IMR-90 (cell line): ENCODE measurements around the gene FAM89B. TPM values are rescaled to one million over a fixed set of nuclear protein-coding genes. Genes with fewer than 3 reads are reported as not detected.

Experiments used
- ATAC-seq: fragments of 200-7000 bp; cut with Tn5 transposase; 2 replicates; pipeline ENCODE4 v1.9.1; 2020; ENCODE audit warnings: low read depth, mild to moderate bottlenecking, moderate library complexity
- BruUV-seq: library from RNA; stranded (reverse); fragments of 400-500 nt; replicated peaks from 2 replicates; lab custom pipeline; 2021; lab: Mats Ljungman, UMichigan
- CTCF ChIA-PET: fragments of 300-600 bp; formaldehyde crosslinking; extraction: SDS; loops from one replicate; lab custom pipeline; 2021; ENCODE audit warnings: antibody characterized with exemption; lab: Yijun Ruan, JAX
- POLR2A ChIA-PET: fragments of 300-600 bp; sonication (Branson Sonifier 250); formaldehyde crosslinking; loops from one replicate; lab custom pipeline; 2022; ENCODE audit warnings: antibody characterized with exemption; ENCODE audit not compliant: unreplicated experiment; lab: Charles Lee
- DNase-seq: peaks from one replicate; pipeline ENCODE4 v3.0.0; 2013
- H2AFZ ChIP-seq: replicated peaks from 2 replicates; pipeline ENCODE3; 2013; ENCODE audit warnings: low read length, mild to moderate bottlenecking; ENCODE audit not compliant: poor library complexity
- H2AK5ac ChIP-seq: 2 replicates; pipeline ENCODE4 v1.6.1; 2013; ENCODE audit warnings: low read depth, low read length, inconsistent platforms
- H2AK9ac ChIP-seq: replicated peaks from 2 replicates; pipeline ENCODE3; 2013; ENCODE audit warnings: mild to moderate bottlenecking, low read depth, low read length, moderate library complexity; ENCODE audit not compliant: poor library complexity
- H2BK120ac ChIP-seq: 2 replicates; pipeline ENCODE4 v1.6.1; 2013; ENCODE audit warnings: low read depth, low read length, inconsistent platforms
- H2BK15ac ChIP-seq: 3 replicates; pipeline ENCODE4 v1.6.1; 2013; ENCODE audit warnings: low read depth, low read length, inconsistent platforms
- H2BK20ac ChIP-seq: 2 replicates; pipeline ENCODE4 v1.6.1; 2013; ENCODE audit warnings: low read depth, mild to moderate bottlenecking, inconsistent platforms, low read length, moderate library complexity
- H2BK5ac ChIP-seq: 2 replicates; pipeline ENCODE4 v1.6.1; 2013; ENCODE audit warnings: mild to moderate bottlenecking, low read depth, low read length, inconsistent platforms; ENCODE audit not compliant: poor library complexity, severe bottlenecking
- H3K14ac ChIP-seq: replicated peaks from 2 replicates; pipeline ENCODE4 v1.6.1; 2013; ENCODE audit warnings: low read depth, low read length, inconsistent platforms
- H3K18ac ChIP-seq: 2 replicates; pipeline ENCODE4 v1.6.1; 2013; ENCODE audit warnings: low read depth, low read length, control low read depth
- H3K23ac ChIP-seq: 2 replicates; pipeline ENCODE4 v1.6.1; 2013; ENCODE audit warnings: low read depth, low read length, inconsistent platforms
- H3K27ac ChIP-seq: 2 replicates; pipeline ENCODE4 v1.5.1; 2013; ENCODE audit warnings: mild to moderate bottlenecking, control low read depth, low read length; ENCODE audit not compliant: insufficient read depth
- H3K27me3 ChIP-seq: 2 replicates; pipeline ENCODE4 v1.6.1; 2013; ENCODE audit warnings: low read length; ENCODE audit not compliant: control insufficient read depth, insufficient read depth
- H3K36me3 ChIP-seq: 2 replicates; pipeline ENCODE4 v1.6.1; 2013; ENCODE audit warnings: low read length, mixed read lengths; ENCODE audit not compliant: control insufficient read depth, insufficient read depth
- H3K4ac ChIP-seq: 2 replicates; pipeline ENCODE4 v1.6.1; 2013; ENCODE audit warnings: low read depth, low read length, inconsistent platforms
- H3K4me1 ChIP-seq: 2 replicates; pipeline ENCODE4 v1.6.1; 2013; ENCODE audit warnings: low read length, mixed read lengths; ENCODE audit not compliant: control insufficient read depth, insufficient read depth
- H3K4me2 ChIP-seq: 2 replicates; pipeline ENCODE4 v1.6.1; 2013; ENCODE audit warnings: low read depth, mild to moderate bottlenecking, control low read depth, low read length, moderate library complexity
- H3K4me3 ChIP-seq: 2 replicates; pipeline ENCODE4 v1.5.1; 2013; ENCODE audit warnings: low read depth, mild to moderate bottlenecking, control low read depth, low read length, moderate library complexity; ENCODE audit not compliant: insufficient read depth
- H3K56ac ChIP-seq: 2 replicates; pipeline ENCODE4 v1.6.1; 2013; ENCODE audit warnings: low read length, inconsistent platforms; ENCODE audit not compliant: insufficient read depth; ENCODE audit errors: extremely low read depth
- H3K79me1 ChIP-seq, 2 experiments: 2 replicates each; pipeline ENCODE4 v1.6.1; 2013; ENCODE audit warnings: low read length in 2 of 2, inconsistent platforms in 1 of 2, low read depth in 1 of 2
- H3K9ac ChIP-seq: 2 replicates; pipeline ENCODE4 v1.6.1; 2013; ENCODE audit warnings: low read depth, low read length, control low read depth
- H3K9me1 ChIP-seq: 2 replicates; pipeline ENCODE4 v1.6.1; 2013; ENCODE audit warnings: low read length, inconsistent platforms; ENCODE audit not compliant: insufficient read depth
- H3K9me3 ChIP-seq: 2 replicates; pipeline ENCODE4 v1.6.1; 2013; ENCODE audit warnings: low read length; ENCODE audit not compliant: control insufficient read depth, insufficient read depth
- H4K20me1 ChIP-seq: 2 replicates; pipeline ENCODE4 v1.6.1; 2013; ENCODE audit warnings: low read length, inconsistent platforms; ENCODE audit not compliant: insufficient read depth
- H4K5ac ChIP-seq: 2 replicates; pipeline ENCODE4 v1.6.1; 2013; ENCODE audit warnings: mild to moderate bottlenecking, low read depth, low read length, control low read depth
- H4K8ac ChIP-seq, 2 experiments: 2 replicates each; pipeline ENCODE4 v1.6.1; 2013; ENCODE audit warnings: low read depth in 2 of 2, low read length in 2 of 2, control low read depth in 1 of 2, inconsistent platforms in 1 of 2
- H4K91ac ChIP-seq: 2 replicates; pipeline ENCODE4 v1.6.1; 2013; ENCODE audit warnings: low read depth, low read length, inconsistent platforms; ENCODE audit not compliant: insufficient read depth
- BHLHE40 ChIP-seq: fragments of 150-350 bp; IDR thresholded peaks from 2 replicates; pipeline ENCODE4 v1.6.1; 2016; ENCODE audit warnings: mild to moderate bottlenecking, low read depth, low read length
- CEBPB ChIP-seq: IDR thresholded peaks from 2 replicates; pipeline ENCODE4 v1.6.1; 2012; ENCODE audit warnings: low read depth, low read length, improper control_type of control experiment
- CHD1 ChIP-seq: IDR thresholded peaks from 2 replicates; pipeline ENCODE4 v1.6.1; 2012; ENCODE audit warnings: low read depth, low read length, improper control_type of control experiment
- CTCF ChIP-seq: conservative IDR thresholded peaks from 2 replicates; pipeline ENCODE4 v1.5.1; 2012; ENCODE audit warnings: mild to moderate bottlenecking, low read depth, low read length, improper control_type of control experiment
- FOS ChIP-seq: fragments of 150-350 bp; IDR thresholded peaks from 2 replicates; pipeline ENCODE4 v1.6.1; 2016; ENCODE audit warnings: low read depth, low read length
- MAFK ChIP-seq: IDR thresholded peaks from 2 replicates; pipeline ENCODE4 v1.6.1; 2012; ENCODE audit warnings: low read depth, low read length, improper control_type of control experiment
- MAZ ChIP-seq: IDR thresholded peaks from 2 replicates; pipeline ENCODE4 v1.6.1; 2012; ENCODE audit warnings: low read depth, mild to moderate bottlenecking, low read length, improper control_type of control experiment, moderate library complexity, borderline replicate concordance
- MXI1 ChIP-seq: IDR thresholded peaks from 2 replicates; pipeline ENCODE4 v1.6.1; 2012; ENCODE audit warnings: low read depth, mild to moderate bottlenecking, low read length, moderate library complexity, borderline replicate concordance
- NFE2L2 ChIP-seq: fragments of 150-350 bp; IDR thresholded peaks from 2 replicates; pipeline ENCODE4 v1.6.1; 2016; ENCODE audit warnings: low read depth, mild to moderate bottlenecking, low read length
- POLR2A ChIP-seq: IDR thresholded peaks from 2 replicates; pipeline ENCODE4 v1.6.1; 2012; ENCODE audit warnings: mild to moderate bottlenecking, low read depth, low read length
- RAD21 ChIP-seq: IDR thresholded peaks from 2 replicates; pipeline ENCODE4 v1.6.1; 2012; ENCODE audit warnings: low read length, improper control_type of control experiment
- RCOR1 ChIP-seq: IDR thresholded peaks from 2 replicates; pipeline ENCODE4 v1.6.1; 2012; ENCODE audit warnings: mild to moderate bottlenecking, low read length, improper control_type of control experiment; ENCODE audit not compliant: insufficient replicate concordance
- RFX5 ChIP-seq: IDR thresholded peaks from 2 replicates; pipeline ENCODE4 v1.8.0; 2012; ENCODE audit warnings: low read depth, mild to moderate bottlenecking, low read length, moderate library complexity
- SMC3 ChIP-seq: fragments of 150-350 bp; IDR thresholded peaks from 2 replicates; pipeline ENCODE4 v1.6.1; 2016; ENCODE audit warnings: low read depth, mild to moderate bottlenecking, antibody characterized with exemption, low read length, moderate library complexity
- WGBS, 2 experiments: methylation state at CpG; one replicate each; pipeline versions ENCODE4 v1.1.5 to v1.1.7; 2013; ENCODE audit warnings: missing lambda C conversion rate in 2 of 2; ENCODE audit not compliant: insufficient read length in 1 of 2; ENCODE audit errors: extremely low coverage in 2 of 2; 5-methylcytosine and 5-hydroxymethylcytosine counted together
- dilution Hi-C: fragments of 300-500 bp; cut with HindIII; formaldehyde crosslinking; loops from one replicate; pipeline ENCODE4 v1.14.3; 2018; ENCODE audit warnings: low sequenced_read_pairs; ENCODE audit not compliant: unreplicated experiment
- in situ Hi-C: fragments of 300-500 bp; cut with MboI; formaldehyde crosslinking; loops from 3 replicates; pipeline ENCODE4 v1.14.3; 2019; ENCODE audit warnings: low sequenced_read_pairs, inconsistent platforms, mixed read lengths
- intact Hi-C: fragments of 100-400 bp; cut with micrococcal nuclease; formaldehyde crosslinking; loops from 2 replicates; pipeline ENCODE4 v1.10.0; 2022
- polyA plus RNA-seq, 3 experiments: library from polyadenylated mRNA; depleted of rRNA; stranded (reverse); fragments of >200 nt; gene quantifications; 2 replicates each; pipeline ENCODE4 v1.2.3, GENCODE V29; 2012; ENCODE audit warnings: low replicate concordance in 1 of 3
- total RNA-seq: library from RNA; depleted of rRNA; stranded (reverse); fragments of >200 nt; gene quantifications from 2 replicates; pipeline ENCODE4 v1.2.3, GENCODE V29; 2012
- TF ChIP-seq, protein P1 (sequence below): fragments of 150-350 bp; IDR thresholded peaks from 2 replicates; pipeline ENCODE4 v1.6.1; 2017; ENCODE audit warnings: mild to moderate bottlenecking, antibody characterized with exemption, low read length, low read depth

FAM89B gene
- total and polyA plus RNA-seq, 2 of the 4 experiments (the other 2 are of a cell fraction) = 12.0 to 65.5 TPM

- peak overlapping the region; percentile 30; the same call in 1 of the 2 replicates for H4K5ac ChIP-seq
- peaks cover 12% of the 10 kb centered on the region for H3K4me1 ChIP-seq
- peak overlapping the region; percentile 34 for H3K27ac ChIP-seq
- peak overlapping the region; percentile 79; the same call in 1 of the 2 replicates for H3K18ac ChIP-seq
- no peak; the same call in 1 of the 2 replicates for ATAC-seq
- intact Hi-C loops = no loop called here
- peak overlapping the region; percentile 24; the same call in 1 of the 2 replicates for H3K23ac ChIP-seq
- ChIA-PET CTCF (interaction anchor here (1.0 kb wide), 1 partner anchor 16 kb away, joined by 3 read pairs; no protein-coding TSS in a partner anchor), POLR2A (interaction anchor here (0.5 to 1.8 kb wide), 2 partner anchors 16 to 25 kb away, joined by 3 to 7 read pairs; partner anchors contain the start of gene MALAT1)
- H3K9me1 ChIP-seq = peaks cover 4% of the 10 kb centered on the region; the same call in 1 of the 2 replicates
- H2BK15ac ChIP-seq = peak overlapping the region; percentile 42; the same call in 1 of the 3 replicates
- H3K4me2 ChIP-seq = peak overlapping the region; percentile 97
- 64% methylated on average over 2 of the region's 12 CpGs; no CpG with 5 or more reads in 1 of the 2 experiments for WGBS, 2 experiments
- no TSS peak for BruUV-seq
- H4K20me1 ChIP-seq = peaks cover 25% of the 10 kb centered on the region; the same call in 1 of the 2 replicates
- H2AFZ ChIP-seq = peak overlapping the region; percentile 85
- peaks cover 22% of the 10 kb centered on the region for H3K36me3 ChIP-seq
- no peak for DNase-seq
- no peak overlapping the region for H3K56ac ChIP-seq
- peak overlapping the region; percentile 31; the same call in 1 of the 2 replicates for H2AK5ac ChIP-seq
- H4K8ac ChIP-seq = peak overlapping the region; percentile 74 to 79; a peak in 2 of 4 replicates
- peak overlapping the region; percentile 43; the same call in 1 of the 2 replicates for H3K4me3 ChIP-seq
- no peak overlapping the region for H2BK5ac ChIP-seq
- peak overlapping the region; percentile 68 for H3K9ac ChIP-seq
- H2AK9ac ChIP-seq = peak overlapping the region; percentile 53
- H2BK120ac ChIP-seq = peak overlapping the region; percentile 35; the same call in 1 of the 2 replicates
- H3K27me3 ChIP-seq = no peaks in the 10 kb centered on the region
- in situ Hi-C loops = no loop called here
- H3K14ac ChIP-seq = peak overlapping the region; percentile 91
- H3K79me1 ChIP-seq = peaks cover 21 to 43% of the 10 kb centered on the region in 2 experiments
- H2BK20ac ChIP-seq = no peak overlapping the region; the same call in 1 of the 2 replicates
- no peaks in the 10 kb centered on the region for H3K9me3 ChIP-seq
- no peak overlapping the region for H4K91ac ChIP-seq
- dilution Hi-C loops = no loop called here
- H3K4ac ChIP-seq = peak overlapping the region; percentile 85
- TF ChIP-seq RFX5 (no peak), MXI1 (no peak), POLR2A (no peak), NFE2L2 (no peak), RCOR1 (no peak), MAZ (no peak), MAFK (no peak), BHLHE40 (no peak), CHD1 (no peak), CTCF (no peak), FOS (no peak), SMC3 (no peak), RAD21 (no peak), CEBPB (no peak)
- TF ChIP-seq, protein P1, sequence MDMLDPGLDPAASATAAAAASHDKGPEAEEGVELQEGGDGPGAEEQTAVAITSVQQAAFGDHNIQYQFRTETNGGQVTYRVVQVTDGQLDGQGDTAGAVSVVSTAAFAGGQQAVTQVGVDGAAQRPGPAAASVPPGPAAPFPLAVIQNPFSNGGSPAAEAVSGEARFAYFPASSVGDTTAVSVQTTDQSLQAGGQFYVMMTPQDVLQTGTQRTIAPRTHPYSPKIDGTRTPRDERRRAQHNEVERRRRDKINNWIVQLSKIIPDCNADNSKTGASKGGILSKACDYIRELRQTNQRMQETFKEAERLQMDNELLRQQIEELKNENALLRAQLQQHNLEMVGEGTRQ = no peak
Observed at GRCh38 chr11:65524014-65524740, 48.2 kb upstream of the FAM89B start.
